ENCODE results near the gene OAT. TPM values are rescaled to one million over a fixed set of nuclear protein-coding genes. Genes with fewer than 3 reads are reported as not detected.
"Not testable (repeated sequence)": the region's sequence is repeated elsewhere in the genome, so short reads cannot be mapped to it uniquely, and the experiment has no call there.

OAT gene
- total and polyA plus RNA-seq, 2 experiments from 2014 or later, result 232 to 263 TPM

GRCh38 chr10:124370426-124370825 lies 48.3 kb downstream of the OAT start:
- Histone ChIP-seq H3F3A (ENCODE audit: insufficient read depth) (no peaks in the 10 kb centered on the region), H3K27me3 (replicated peaks; ENCODE audit: insufficient read depth) (peaks cover 10% of the 10 kb centered on the region), H3K9ac (no peak overlapping the region), H3K79me2 (ENCODE audit: insufficient read depth) (no peaks in the 10 kb centered on the region), H3K4me1 (ENCODE audit: insufficient read depth) (no peaks in the 10 kb centered on the region), H3K9me2 (ENCODE audit: insufficient read depth) (no peaks in the 10 kb centered on the region), H4K20me1 (ENCODE audit: insufficient read depth) (no peaks in the 10 kb centered on the region), H3K9me3 (ENCODE audit: low read depth) (no peaks in the 10 kb centered on the region), H3K4me3 (no peak overlapping the region), H3K4me2 (ENCODE audit: unreplicated experiment) (no peak overlapping the region), H2AFZ (no peak overlapping the region), H3K27ac (no peak overlapping the region), H3K36me3 (ENCODE audit: low read depth) (no peaks in the 10 kb centered on the region)
- no peak for DNase-seq
- in situ Hi-C loops (cut with MboI), result no loop called here
- WGBS, 2 experiments (ENCODE audit: low coverage in 1 of 2, low lambda C conversion rate in 2 of 2, missing lambda C conversion rate in 2 of 2), result 61 to 68% methylated on average over 7 of the region's 7 CpGs
- TF ChIP-seq EZH2 (IDR thresholded peaks at IDR 0.05; ENCODE audit: insufficient read depth, poor library complexity, severe bottlenecking), result no peak
- TF ChIP-seq EZH2phosphoT487 (IDR thresholded peaks at IDR 0.05; ENCODE audit: insufficient read depth, low read depth), result no peak

- peaks cover 14% of the 10 kb centered on the region for H3K27me3 ChIP-seq (replicated peaks; ENCODE audit: insufficient read depth)
- TF ChIP-seq EZH2phosphoT487 (IDR thresholded peaks at IDR 0.05; ENCODE audit: insufficient read depth, low read depth) (no peak), EZH2 (IDR thresholded peaks at IDR 0.05; ENCODE audit: insufficient read depth, poor library complexity, severe bottlenecking) (no peak)
- H3K9me3 ChIP-seq (ENCODE audit: low read depth), result no peaks in the 10 kb centered on the region
- no peaks in the 10 kb centered on the region for H3F3A ChIP-seq (ENCODE audit: insufficient read depth)
- H3K79me2 ChIP-seq (ENCODE audit: insufficient read depth), result no peaks in the 10 kb centered on the region
- no peaks in the 10 kb centered on the region for H3K9me2 ChIP-seq (ENCODE audit: insufficient read depth)
- no peak overlapping the region for H3K4me3 ChIP-seq
- H3K9ac ChIP-seq, result no peak overlapping the region
- no peak overlapping the region for H3K4me2 ChIP-seq (ENCODE audit: unreplicated experiment)
- no peaks in the 10 kb centered on the region for H3K4me1 ChIP-seq (ENCODE audit: insufficient read depth)
- DNase-seq, result no peak
- no peak overlapping the region for H3K27ac ChIP-seq
- no peaks in the 10 kb centered on the region for H4K20me1 ChIP-seq (ENCODE audit: insufficient read depth)
- WGBS, 2 experiments (ENCODE audit: low coverage in 1 of 2, low lambda C conversion rate in 2 of 2, missing lambda C conversion rate in 2 of 2), result 23 to 29% methylated on average over 4 of the region's 4 CpGs
- no peak overlapping the region for H2AFZ ChIP-seq
- H3K36me3 ChIP-seq (ENCODE audit: low read depth), result no peaks in the 10 kb centered on the region
- in situ Hi-C loops (cut with MboI), result no loop called here
Observed at GRCh38 chr10:124369986-124370385, 48.7 kb downstream of the OAT start.

- H3K9ac ChIP-seq; H3F3A ChIP-seq (ENCODE audit: insufficient read depth); H3K9me2 ChIP-seq (ENCODE audit: insufficient read depth); DNase-seq; H3K79me2 ChIP-seq (ENCODE audit: insufficient read depth); H3K4me1 ChIP-seq (ENCODE audit: insufficient read depth); H2AFZ ChIP-seq; in situ Hi-C loops (cut with MboI); H3K36me3 ChIP-seq (ENCODE audit: low read depth); H4K20me1 ChIP-seq (ENCODE audit: insufficient read depth); H3K9me3 ChIP-seq (ENCODE audit: low read depth); H3K4me3 ChIP-seq; H3K4me2 ChIP-seq (ENCODE audit: unreplicated experiment); H3K27ac ChIP-seq: not testable (repeated sequence)
- peaks cover 14% of the 10 kb centered on the region for H3K27me3 ChIP-seq (replicated peaks; ENCODE audit: insufficient read depth)
- 10 to 15% methylated on average over 4 of the region's 4 CpGs for WGBS, 2 experiments (ENCODE audit: low coverage in 1 of 2, low lambda C conversion rate in 2 of 2, missing lambda C conversion rate in 2 of 2)
Observed at GRCh38 chr10:124369533-124369932, 49.2 kb downstream of the OAT start.

GRCh38 chr10:124369066-124369465 lies 49.7 kb downstream of the OAT start:
- no peak for DNase-seq
- Histone ChIP-seq H4K20me1 (ENCODE audit: insufficient read depth) (no peaks in the 10 kb centered on the region), H3K36me3 (ENCODE audit: low read depth) (no peaks in the 10 kb centered on the region), H3K4me3 (no peak overlapping the region), H3K9ac (no peak overlapping the region), H3K27ac (no peak overlapping the region), H3K79me2 (ENCODE audit: insufficient read depth) (no peaks in the 10 kb centered on the region), H3K9me3 (ENCODE audit: low read depth) (no peaks in the 10 kb centered on the region), H3K9me2 (ENCODE audit: insufficient read depth) (no peaks in the 10 kb centered on the region), H3K27me3 (replicated peaks; ENCODE audit: insufficient read depth) (peaks cover 16% of the 10 kb centered on the region), H2AFZ (no peak overlapping the region), H3K4me2 (ENCODE audit: unreplicated experiment) (no peak overlapping the region), H3F3A (ENCODE audit: insufficient read depth) (no peaks in the 10 kb centered on the region), H3K4me1 (ENCODE audit: insufficient read depth) (no peaks in the 10 kb centered on the region)
- WGBS, 2 experiments (ENCODE audit: low coverage in 1 of 2, low lambda C conversion rate in 2 of 2, missing lambda C conversion rate in 2 of 2), result 47 to 63% methylated on average over 4 of the region's 4 CpGs
- TF ChIP-seq EZH2 (IDR thresholded peaks at IDR 0.05; ENCODE audit: insufficient read depth, poor library complexity, severe bottlenecking) (no peak), EZH2phosphoT487 (IDR thresholded peaks at IDR 0.05; ENCODE audit: insufficient read depth, low read depth) (no peak)
- in situ Hi-C loops (cut with MboI), result no loop called here

GRCh38 chr10:124367936-124368335 lies 50.8 kb downstream of the OAT start:
- Histone ChIP-seq H3K36me3 (ENCODE audit: low read depth) (no peaks in the 10 kb centered on the region), H3K4me1 (ENCODE audit: insufficient read depth) (no peaks in the 10 kb centered on the region), H3F3A (ENCODE audit: insufficient read depth) (no peaks in the 10 kb centered on the region), H3K4me3 (no peak overlapping the region), H3K9ac (no peak overlapping the region), H3K27ac (no peak overlapping the region), H2AFZ (no peak overlapping the region), H3K9me2 (ENCODE audit: insufficient read depth) (no peaks in the 10 kb centered on the region), H3K27me3 (replicated peaks; ENCODE audit: insufficient read depth) (peaks cover 16% of the 10 kb centered on the region), H3K9me3 (ENCODE audit: low read depth) (no peaks in the 10 kb centered on the region), H4K20me1 (ENCODE audit: insufficient read depth) (no peaks in the 10 kb centered on the region), H3K79me2 (ENCODE audit: insufficient read depth) (no peaks in the 10 kb centered on the region), H3K4me2 (ENCODE audit: unreplicated experiment) (no peak overlapping the region)
- no peak for TF ChIP-seq EZH2phosphoT487 (IDR thresholded peaks at IDR 0.05; ENCODE audit: insufficient read depth, low read depth)
- TF ChIP-seq EZH2 (IDR thresholded peaks at IDR 0.05; ENCODE audit: insufficient read depth, poor library complexity, severe bottlenecking), result no peak
- 58 to 61% methylated on average over 18 of the region's 18 CpGs for WGBS, 2 experiments (ENCODE audit: low coverage in 1 of 2, low lambda C conversion rate in 2 of 2, missing lambda C conversion rate in 2 of 2)
- in situ Hi-C loops (cut with MboI), result no loop called here
- no peak for DNase-seq

Measured in GM23248 (cell line).